SK-N-SH (cell line): ENCODE results near the gene TMPRSS11A. TPM values are rescaled to one million over a fixed set of nuclear protein-coding genes. Genes with fewer than 3 reads are reported as not detected.

Experiments
- CTCF ChIA-PET: fragments of 300-600, 350-600 bp; formaldehyde crosslinking; extraction: SDS; loops from one replicate; lab custom pipeline; 2021; lab: Yijun Ruan, JAX
- POLR2A ChIA-PET: fragments of 350-600 bp; sonication (Branson Sonifier 250); formaldehyde crosslinking; extraction: SDS; loops from one replicate; lab custom pipeline; 2020; ENCODE audit warnings: antibody characterized with exemption, inconsistent platforms; lab: Yijun Ruan, JAX
- DNase-seq: peaks from one replicate; pipeline ENCODE4 v3.0.0; 2012
- H2AFZ ChIP-seq: fragments of 200-600 bp; sonication (generic); 2 replicates; pipeline ENCODE4 v1.8.1; 2016; ENCODE audit warnings: antibody characterized with exemption, mild to moderate bottlenecking, low read depth
- H3F3A ChIP-seq: fragments of 200-600 bp; sonication (generic); replicated peaks from 2 replicates; pipeline ENCODE3; 2016; ENCODE audit warnings: antibody characterized with exemption, mild to moderate bottlenecking; ENCODE audit not compliant: insufficient read depth
- H3K27ac ChIP-seq, 2 experiments: fragments of 200-500 bp in 1 of 2; fragments of 200-600 bp in 1 of 2; sonication (Bioruptor generic) in 1 of 2; sonication (generic), shearing (Covaris generic) in 1 of 2; 2 replicates each; pipeline versions ENCODE4 v1.5.1 to v1.6.1; 2014 to 2016; ENCODE audit warnings: low read depth in 2 of 2, inconsistent platforms in 1 of 2, low read length in 1 of 2, mild to moderate bottlenecking in 1 of 2, mixed read lengths in 1 of 2
- H3K27me3 ChIP-seq: fragments of 200-600 bp; sonication (generic), shearing (Covaris generic); 2 replicates; pipeline ENCODE4 v1.6.1; 2016; ENCODE audit warnings: mixed run types; ENCODE audit not compliant: insufficient read depth
- H3K36me3 ChIP-seq, 2 experiments: fragments of 200-500 bp in 1 of 2; fragments of 200-600 bp in 1 of 2; sonication (Bioruptor generic) in 1 of 2; sonication (generic) in 1 of 2; replicated peaks in 1 of 2; 2 replicates each; pipeline versions ENCODE3 to v1.5.1; 2014 to 2016; ENCODE audit warnings: low read length in 1 of 2, mild to moderate bottlenecking in 1 of 2; ENCODE audit not compliant: insufficient read depth in 2 of 2, control insufficient read depth in 1 of 2
- H3K4me1 ChIP-seq, 2 experiments: fragments of 200-500 bp in 1 of 2; fragments of 200-600 bp in 1 of 2; sonication (Bioruptor generic) in 1 of 2; sonication (generic), shearing (Covaris generic) in 1 of 2; 2 replicates each; pipeline versions ENCODE4 v1.5.1 to v1.6.1; 2014 to 2016; ENCODE audit warnings: low read depth in 1 of 2, low read length in 1 of 2, mixed run types in 1 of 2; ENCODE audit not compliant: insufficient read depth in 2 of 2, control insufficient read depth in 1 of 2
- H3K4me2 ChIP-seq: fragments of 200-600 bp; sonication (generic), shearing (Covaris generic); 2 replicates; pipeline ENCODE4 v1.6.1; 2017; ENCODE audit warnings: mixed run types
- H3K4me3 ChIP-seq, 2 experiments: fragments of 200-500 bp in 1 of 2; fragments of 200-600 bp in 1 of 2; sonication (Bioruptor generic) in 1 of 2; sonication (generic), shearing (Covaris generic) in 1 of 2; 2 replicates each; pipeline versions ENCODE4 v1.5.1 to v1.8.1; 2014 to 2016; ENCODE audit warnings: low read depth in 2 of 2, inconsistent platforms in 1 of 2, low read length in 1 of 2, mild to moderate bottlenecking in 1 of 2, mixed read lengths in 1 of 2, moderate library complexity in 1 of 2
- H3K79me2 ChIP-seq: fragments of 200-600 bp; sonication (generic); 2 replicates; pipeline ENCODE4 v1.8.1; 2017; ENCODE audit warnings: mild to moderate bottlenecking; ENCODE audit not compliant: insufficient read depth
- H3K9ac ChIP-seq: fragments of 200-600 bp; sonication (generic); 2 replicates; pipeline ENCODE4 v1.6.1; 2017; ENCODE audit warnings: mixed run types
- H3K9me2 ChIP-seq: fragments of 200-600 bp; sonication (generic); 2 replicates; pipeline ENCODE4 v1.6.1; 2017; ENCODE audit warnings: mixed run types
- H3K9me3 ChIP-seq: fragments of 200-600 bp; sonication (generic); 2 replicates; pipeline ENCODE4 v1.6.1; 2017; ENCODE audit warnings: mixed run types, mild to moderate bottlenecking, moderate library complexity
- H4K20me1 ChIP-seq: fragments of 200-600 bp; sonication (generic); 2 replicates; pipeline ENCODE4 v1.6.1; 2017; ENCODE audit warnings: mild to moderate bottlenecking, mixed run types; ENCODE audit not compliant: insufficient read depth
- CHD2 ChIP-seq: fragments of 150-350 bp; IDR thresholded peaks from 2 replicates; pipeline ENCODE4 v1.6.1; 2018; ENCODE audit warnings: low read length; ENCODE audit not compliant: partially characterized antibody
- ELF1 ChIP-seq: IDR thresholded peaks from 2 replicates; pipeline ENCODE4 v1.4.0; 2012
- EP300 ChIP-seq, 2 experiments: IDR thresholded peaks; 2 replicates each; pipeline versions ENCODE4 v1.4.0 to v1.6.1; 2012; ENCODE audit warnings: borderline replicate concordance in 1 of 2, low read depth in 1 of 2, low read length in 1 of 2
- EZH2phosphoT487 ChIP-seq: fragments of 200-600 bp; sonication (generic); IDR thresholded peaks from 2 replicates; pipeline ENCODE4 v1.6.1; 2017; ENCODE audit warnings: low read depth, mixed run types, mild to moderate bottlenecking, antibody characterized with exemption, moderate library complexity, borderline replicate concordance
- FOSL2 ChIP-seq: IDR thresholded peaks from 2 replicates; pipeline ENCODE4 v1.4.0; 2012; ENCODE audit warnings: low read depth, mild to moderate bottlenecking, moderate library complexity, borderline replicate concordance
- FOXM1 ChIP-seq: IDR thresholded peaks from 2 replicates; pipeline ENCODE4 v1.4.0; 2012; ENCODE audit warnings: low read depth, mild to moderate bottlenecking
- GABPA ChIP-seq: IDR thresholded peaks from 2 replicates; pipeline ENCODE4 v1.4.0; 2012; ENCODE audit warnings: low read depth, mild to moderate bottlenecking
- MEF2A ChIP-seq: IDR thresholded peaks from 2 replicates; pipeline ENCODE4 v1.4.0; 2012; ENCODE audit warnings: low read depth, borderline replicate concordance
- POLR2AphosphoS5 ChIP-seq: IDR thresholded peaks from 2 replicates; pipeline ENCODE4 v1.6.1; 2012; ENCODE audit warnings: low read depth, low read length
- RFX5 ChIP-seq: IDR thresholded peaks from 2 replicates; pipeline ENCODE4 v1.6.1; 2012; ENCODE audit warnings: mild to moderate bottlenecking, improper control_type of control experiment, low read length
- RXRA ChIP-seq: IDR thresholded peaks from 2 replicates; pipeline ENCODE4 v1.4.0; 2012; ENCODE audit warnings: low read depth, mild to moderate bottlenecking, borderline replicate concordance
- SIN3A ChIP-seq: IDR thresholded peaks from 2 replicates; pipeline ENCODE4 v1.6.1; 2012; ENCODE audit warnings: low read depth, mild to moderate bottlenecking, low read length, moderate library complexity, borderline replicate concordance
- TEAD4 ChIP-seq: IDR thresholded peaks from 2 replicates; pipeline ENCODE4 v1.4.0; 2012; ENCODE audit warnings: mild to moderate bottlenecking, borderline replicate concordance; ENCODE audit not compliant: insufficient read depth
- YY1 ChIP-seq: IDR thresholded peaks from 2 replicates; pipeline ENCODE4 v1.4.0; 2012; ENCODE audit warnings: low read depth, mild to moderate bottlenecking
- WGBS: methylation state at CpG from one replicate; pipeline ENCODE4 v1.1.6; 2017; ENCODE audit warnings: low lambda C conversion rate; 5-methylcytosine and 5-hydroxymethylcytosine counted together
- polyA plus RNA-seq, 3 experiments: library from polyadenylated mRNA; depleted of rRNA; stranded (reverse); fragments of >200 nt; gene quantifications; 2 replicates each; pipeline ENCODE4 v1.2.3, GENCODE V29; 2012
- TF ChIP-seq, protein P1 (sequence below): IDR thresholded peaks from 2 replicates; pipeline ENCODE4 v1.6.1; 2012; ENCODE audit warnings: mild to moderate bottlenecking, low read depth, low read length, moderate library complexity
- TF ChIP-seq, protein P2 (sequence below): IDR thresholded peaks from 2 replicates; pipeline ENCODE4 v1.4.0; 2012; ENCODE audit warnings: low read depth, borderline replicate concordance
- TF ChIP-seq, protein P3 (sequence below): fragments of 150-350 bp; IDR thresholded peaks from 2 replicates; pipeline ENCODE4 v1.6.1; 2017; ENCODE audit warnings: antibody characterized with exemption, low read length, low read depth, borderline replicate concordance
- TF ChIP-seq, protein P4 (sequence below): IDR thresholded peaks from 2 replicates; pipeline ENCODE4 v1.4.0; 2012; ENCODE audit warnings: low read depth, borderline replicate concordance
- TF ChIP-seq, protein P5 (sequence below): IDR thresholded peaks from 2 replicates; pipeline ENCODE4 v1.4.0; 2012; ENCODE audit warnings: low read depth
- TF ChIP-seq, protein P6 (sequence below): IDR thresholded peaks from 2 replicates; pipeline ENCODE4; 2012

TMPRSS11A gene, protein sequence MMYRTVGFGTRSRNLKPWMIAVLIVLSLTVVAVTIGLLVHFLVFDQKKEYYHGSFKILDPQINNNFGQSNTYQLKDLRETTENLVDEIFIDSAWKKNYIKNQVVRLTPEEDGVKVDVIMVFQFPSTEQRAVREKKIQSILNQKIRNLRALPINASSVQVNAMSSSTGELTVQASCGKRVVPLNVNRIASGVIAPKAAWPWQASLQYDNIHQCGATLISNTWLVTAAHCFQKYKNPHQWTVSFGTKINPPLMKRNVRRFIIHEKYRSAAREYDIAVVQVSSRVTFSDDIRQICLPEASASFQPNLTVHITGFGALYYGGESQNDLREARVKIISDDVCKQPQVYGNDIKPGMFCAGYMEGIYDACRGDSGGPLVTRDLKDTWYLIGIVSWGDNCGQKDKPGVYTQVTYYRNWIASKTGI
- not detected in 2 replicates for polyA plus RNA-seq (2012; rRNA removed)
- polyA plus RNA-seq (2012; cell fraction: cytosol; rRNA removed), result 0.01 and 0.03 TPM in 2 replicates
- polyA plus RNA-seq (2012; cell fraction: nucleus; rRNA removed), result not detected in 2 replicates

DNA sequence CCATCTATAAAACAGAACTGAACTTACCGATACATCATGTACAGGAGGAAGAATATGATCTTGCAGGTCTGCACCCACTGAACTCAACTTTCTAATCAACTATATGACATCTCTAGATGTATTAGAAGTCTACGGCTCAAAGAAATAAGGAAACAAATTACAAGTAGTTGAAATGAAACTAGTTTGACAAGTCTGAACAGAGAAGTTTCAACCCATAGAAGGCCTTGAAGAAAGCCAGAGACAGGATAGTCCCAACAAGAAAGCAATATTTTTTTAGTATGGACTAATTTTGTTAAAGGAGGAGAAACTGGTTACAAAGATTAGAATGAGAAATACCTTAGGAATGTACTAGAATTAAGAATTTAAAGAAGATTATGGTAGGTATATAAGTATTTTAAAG lies at the start of gene TMPRSS11A:
TSS of gene TMPRSS11A (minus strand) at position 138 of the 400 bp plus-strand sequence. CDS start at position 38, 100 bp downstream.
- H3K4me3 ChIP-seq, result no peak within 1 kb of the TSS
- H3K27me3 ChIP-seq, result no peaks in the 10 kb centered on the region
- no peaks in the 10 kb centered on the region for H3F3A ChIP-seq
- H4K20me1 ChIP-seq, result no peaks in the 10 kb centered on the region
- no peaks in the 10 kb centered on the region for H3K4me1 ChIP-seq
- H3K9me3 ChIP-seq, result no peaks in the 10 kb centered on the region
- H3K36me3 ChIP-seq, result no peaks in the 10 kb centered on the region
- CTCF ChIA-PET, result no interaction called here
- no peak within 1 kb of the TSS for H3K4me2 ChIP-seq
- no peak within 1 kb of the TSS for H3K9ac ChIP-seq
- DNase-seq, result no peak
- H3K79me2 ChIP-seq, result no peaks in the 10 kb centered on the region
- no peak within 1 kb of the TSS for H3K27ac ChIP-seq
- TF ChIP-seq ELF1 (no peak), RXRA (no peak), SIN3A (no peak), GABPA (no peak), TEAD4 (no peak), EZH2phosphoT487 (no peak), CHD2 (no peak), POLR2AphosphoS5 (no peak), RFX5 (no peak), YY1 (no peak), FOXM1 (no peak), MEF2A (no peak), EP300 (IDR thresholded peaks at IDR 0.05; ENCODE audit: borderline replicate concordance in 1 of 2, low read depth in 1 of 2, low read length in 1 of 2) (no peak), FOSL2 (no peak)
- TF ChIP-seq, protein P1, sequence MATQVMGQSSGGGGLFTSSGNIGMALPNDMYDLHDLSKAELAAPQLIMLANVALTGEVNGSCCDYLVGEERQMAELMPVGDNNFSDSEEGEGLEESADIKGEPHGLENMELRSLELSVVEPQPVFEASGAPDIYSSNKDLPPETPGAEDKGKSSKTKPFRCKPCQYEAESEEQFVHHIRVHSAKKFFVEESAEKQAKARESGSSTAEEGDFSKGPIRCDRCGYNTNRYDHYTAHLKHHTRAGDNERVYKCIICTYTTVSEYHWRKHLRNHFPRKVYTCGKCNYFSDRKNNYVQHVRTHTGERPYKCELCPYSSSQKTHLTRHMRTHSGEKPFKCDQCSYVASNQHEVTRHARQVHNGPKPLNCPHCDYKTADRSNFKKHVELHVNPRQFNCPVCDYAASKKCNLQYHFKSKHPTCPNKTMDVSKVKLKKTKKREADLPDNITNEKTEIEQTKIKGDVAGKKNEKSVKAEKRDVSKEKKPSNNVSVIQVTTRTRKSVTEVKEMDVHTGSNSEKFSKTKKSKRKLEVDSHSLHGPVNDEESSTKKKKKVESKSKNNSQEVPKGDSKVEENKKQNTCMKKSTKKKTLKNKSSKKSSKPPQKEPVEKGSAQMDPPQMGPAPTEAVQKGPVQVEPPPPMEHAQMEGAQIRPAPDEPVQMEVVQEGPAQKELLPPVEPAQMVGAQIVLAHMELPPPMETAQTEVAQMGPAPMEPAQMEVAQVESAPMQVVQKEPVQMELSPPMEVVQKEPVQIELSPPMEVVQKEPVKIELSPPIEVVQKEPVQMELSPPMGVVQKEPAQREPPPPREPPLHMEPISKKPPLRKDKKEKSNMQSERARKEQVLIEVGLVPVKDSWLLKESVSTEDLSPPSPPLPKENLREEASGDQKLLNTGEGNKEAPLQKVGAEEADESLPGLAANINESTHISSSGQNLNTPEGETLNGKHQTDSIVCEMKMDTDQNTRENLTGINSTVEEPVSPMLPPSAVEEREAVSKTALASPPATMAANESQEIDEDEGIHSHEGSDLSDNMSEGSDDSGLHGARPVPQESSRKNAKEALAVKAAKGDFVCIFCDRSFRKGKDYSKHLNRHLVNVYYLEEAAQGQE, result no peak
- TF ChIP-seq, protein P2, sequence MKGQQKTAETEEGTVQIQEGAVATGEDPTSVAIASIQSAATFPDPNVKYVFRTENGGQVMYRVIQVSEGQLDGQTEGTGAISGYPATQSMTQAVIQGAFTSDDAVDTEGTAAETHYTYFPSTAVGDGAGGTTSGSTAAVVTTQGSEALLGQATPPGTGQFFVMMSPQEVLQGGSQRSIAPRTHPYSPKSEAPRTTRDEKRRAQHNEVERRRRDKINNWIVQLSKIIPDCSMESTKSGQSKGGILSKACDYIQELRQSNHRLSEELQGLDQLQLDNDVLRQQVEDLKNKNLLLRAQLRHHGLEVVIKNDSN, result no peak
- TF ChIP-seq, protein P3, sequence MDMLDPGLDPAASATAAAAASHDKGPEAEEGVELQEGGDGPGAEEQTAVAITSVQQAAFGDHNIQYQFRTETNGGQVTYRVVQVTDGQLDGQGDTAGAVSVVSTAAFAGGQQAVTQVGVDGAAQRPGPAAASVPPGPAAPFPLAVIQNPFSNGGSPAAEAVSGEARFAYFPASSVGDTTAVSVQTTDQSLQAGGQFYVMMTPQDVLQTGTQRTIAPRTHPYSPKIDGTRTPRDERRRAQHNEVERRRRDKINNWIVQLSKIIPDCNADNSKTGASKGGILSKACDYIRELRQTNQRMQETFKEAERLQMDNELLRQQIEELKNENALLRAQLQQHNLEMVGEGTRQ, result no peak
- TF ChIP-seq, protein P4, sequence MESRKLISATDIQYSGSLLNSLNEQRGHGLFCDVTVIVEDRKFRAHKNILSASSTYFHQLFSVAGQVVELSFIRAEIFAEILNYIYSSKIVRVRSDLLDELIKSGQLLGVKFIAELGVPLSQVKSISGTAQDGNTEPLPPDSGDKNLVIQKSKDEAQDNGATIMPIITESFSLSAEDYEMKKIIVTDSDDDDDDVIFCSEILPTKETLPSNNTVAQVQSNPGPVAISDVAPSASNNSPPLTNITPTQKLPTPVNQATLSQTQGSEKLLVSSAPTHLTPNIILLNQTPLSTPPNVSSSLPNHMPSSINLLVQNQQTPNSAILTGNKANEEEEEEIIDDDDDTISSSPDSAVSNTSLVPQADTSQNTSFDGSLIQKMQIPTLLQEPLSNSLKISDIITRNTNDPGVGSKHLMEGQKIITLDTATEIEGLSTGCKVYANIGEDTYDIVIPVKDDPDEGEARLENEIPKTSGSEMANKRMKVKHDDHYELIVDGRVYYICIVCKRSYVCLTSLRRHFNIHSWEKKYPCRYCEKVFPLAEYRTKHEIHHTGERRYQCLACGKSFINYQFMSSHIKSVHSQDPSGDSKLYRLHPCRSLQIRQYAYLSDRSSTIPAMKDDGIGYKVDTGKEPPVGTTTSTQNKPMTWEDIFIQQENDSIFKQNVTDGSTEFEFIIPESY, result no peak
- TF ChIP-seq, protein P5, sequence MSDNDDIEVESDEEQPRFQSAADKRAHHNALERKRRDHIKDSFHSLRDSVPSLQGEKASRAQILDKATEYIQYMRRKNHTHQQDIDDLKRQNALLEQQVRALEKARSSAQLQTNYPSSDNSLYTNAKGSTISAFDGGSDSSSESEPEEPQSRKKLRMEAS, result no peak
- TF ChIP-seq, protein P6, sequence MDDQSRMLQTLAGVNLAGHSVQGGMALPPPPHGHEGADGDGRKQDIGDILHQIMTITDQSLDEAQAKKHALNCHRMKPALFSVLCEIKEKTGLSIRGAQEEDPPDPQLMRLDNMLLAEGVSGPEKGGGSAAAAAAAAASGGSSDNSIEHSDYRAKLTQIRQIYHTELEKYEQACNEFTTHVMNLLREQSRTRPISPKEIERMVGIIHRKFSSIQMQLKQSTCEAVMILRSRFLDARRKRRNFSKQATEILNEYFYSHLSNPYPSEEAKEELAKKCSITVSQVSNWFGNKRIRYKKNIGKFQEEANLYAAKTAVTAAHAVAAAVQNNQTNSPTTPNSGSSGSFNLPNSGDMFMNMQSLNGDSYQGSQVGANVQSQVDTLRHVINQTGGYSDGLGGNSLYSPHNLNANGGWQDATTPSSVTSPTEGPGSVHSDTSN, result no peak
- POLR2A ChIA-PET, result no interaction called here
- H3K9me2 ChIP-seq, result no peaks in the 10 kb centered on the region
- no peak within 1 kb of the TSS for H2AFZ ChIP-seq
- WGBS, result 21% methylated on average over 2 of the region's 2 CpGs
